Bronchus fibroblast of lung (primary cell): ENCODE data around the gene PMPCB. TPM values are rescaled to one million over a fixed set of nuclear protein-coding genes. Genes with fewer than 3 reads are reported as not detected.

Experiments
- total RNA-seq: library from RNA; depleted of rRNA; stranded (reverse); fragments of >200 nt; gene quantifications from 2 replicates; pipeline ENCODE4 v1.2.3, GENCODE V29; 2015

PMPCB gene
- total RNA-seq, result 47.7 and 53.2 TPM in 2 replicates

GRCh38 chr7:103296901-103297836, at the start of gene PMPCB:
Gene PMPCB (plus strand): TSS chr7:103297435. CDS start chr7:103297460, 25 bp downstream.

GRCh38 chr7:103344453-103345149, 47.4 kb downstream of the PMPCB start, which contains the start of gene DNAJC2:
Gene DNAJC2 (minus strand): TSS chr7:103344767. CDS start chr7:103344622, 145 bp downstream.

GRCh38 chr7:103347507-103348267, 50.5 kb downstream of the PMPCB start, which contains the start of gene PSMC2:
Gene PSMC2 (plus strand): TSS chr7:103347643. CDS start chr7:103347712, 69 bp downstream.

Other genes with a start within 250 kb of the PMPCB start
- 0.30 and 0.34 TPM in 2 replicates for gene FBXL13, start 222.6 kb upstream of the PMPCB start, total RNA-seq
- gene ARMC10, start 222.3 kb upstream of the PMPCB start, total RNA-seq, result 26.0 and 34.8 TPM in 2 replicates
- gene NAPEPLD, start 148.3 kb upstream of the PMPCB start, total RNA-seq, result 1.2 and 1.3 TPM in 2 replicates
- gene DNAJC2, start 47.3 kb downstream of the PMPCB start, total RNA-seq, result 9.5 and 10.6 TPM in 2 replicates
- gene PSMC2, start 50.2 kb downstream of the PMPCB start, total RNA-seq, result 143 and 169 TPM in 2 replicates
- not detected in 2 replicates for gene SLC26A5, start 148.8 kb downstream of the PMPCB start, total RNA-seq